Loucy (cell line): Measurements from ENCODE around the gene CHST7.

Source experiments
- H2AFZ ChIP-seq: fragments of 200-600 bp; sonication (generic); 2 replicates; pipeline ENCODE4 v1.6.0; 2016; ENCODE audit warnings: antibody characterized with exemption, mild to moderate bottlenecking, low read length, moderate library complexity
- H3F3A ChIP-seq: fragments of 200-600 bp; 2 replicates; pipeline ENCODE4 v1.6.0; 2016; ENCODE audit warnings: antibody characterized with exemption, low read depth, mild to moderate bottlenecking
- H3K27me3 ChIP-seq: fragments of 200-600 bp; sonication (generic); 2 replicates; pipeline ENCODE4 v1.6.1; 2014; ENCODE audit warnings: low read length, mild to moderate bottlenecking; ENCODE audit not compliant: insufficient read depth, poor library complexity, severe bottlenecking
- H3K36me3 ChIP-seq: fragments of 200-600 bp; sonication (generic); 2 replicates; pipeline ENCODE4 v1.6.1; 2016; ENCODE audit warnings: low read length; ENCODE audit not compliant: insufficient read depth
- H3K4me1 ChIP-seq: fragments of 200-600 bp; sonication (generic); 2 replicates; pipeline ENCODE4 v1.5.1; 2014; ENCODE audit warnings: low read length, mild to moderate bottlenecking; ENCODE audit not compliant: insufficient read depth, poor library complexity, severe bottlenecking
- H3K4me2 ChIP-seq: fragments of 200-600 bp; sonication (generic); 2 replicates; pipeline ENCODE4 v1.6.0; 2014; ENCODE audit warnings: antibody characterized with exemption, low read length, low read depth, mild to moderate bottlenecking; ENCODE audit not compliant: poor library complexity, severe bottlenecking
- H3K4me3 ChIP-seq: fragments of 200-600 bp; sonication (generic); 2 replicates; pipeline ENCODE4 v1.5.1; 2014; ENCODE audit warnings: low read length, mild to moderate bottlenecking, mixed read lengths; ENCODE audit not compliant: poor library complexity, severe bottlenecking
- H3K79me2 ChIP-seq: fragments of 200-600 bp; sonication (generic); 2 replicates; pipeline ENCODE4 v1.6.1; 2014; ENCODE audit warnings: low read length; ENCODE audit not compliant: insufficient read depth
- H3K9ac ChIP-seq: fragments of 200-600 bp; sonication (generic); 2 replicates; pipeline ENCODE4 v1.6.0; 2014; ENCODE audit warnings: mild to moderate bottlenecking, low read depth, low read length, moderate library complexity; ENCODE audit not compliant: poor library complexity, severe bottlenecking
- H3K9me2 ChIP-seq: fragments of 200-600 bp; sonication (generic); replicated peaks from 2 replicates; pipeline ENCODE4 v1.6.1; 2016; ENCODE audit warnings: low read depth, low read length, mixed read lengths
- H3K9me3 ChIP-seq: fragments of 200-600 bp; sonication (generic); 2 replicates; pipeline ENCODE4 v1.6.1; 2014; ENCODE audit warnings: mild to moderate bottlenecking, antibody characterized with exemption, low read length, low read depth; ENCODE audit not compliant: insufficient read depth
- H4K20me1 ChIP-seq: fragments of 200-600 bp; sonication (generic); 2 replicates; pipeline ENCODE4 v1.6.0; 2014; ENCODE audit warnings: antibody characterized with exemption, low read length, mild to moderate bottlenecking; ENCODE audit not compliant: insufficient read depth, poor library complexity, severe bottlenecking
- EZH2phosphoT487 ChIP-seq: fragments of 200-600 bp; IDR thresholded peaks from 2 replicates; pipeline ENCODE4 v1.6.1; 2018; ENCODE audit warnings: antibody characterized with exemption, mild to moderate bottlenecking, moderate library complexity, borderline replicate concordance
- TF ChIP-seq, protein P1 (sequence below): fragments of 200-600 bp; sonication (generic); conservative IDR thresholded peaks from 2 replicates; pipeline ENCODE4 v1.5.1; 2014; ENCODE audit warnings: mild to moderate bottlenecking, antibody characterized with exemption, low read length

The CHST7 gene

GRCh38 chrX:46645614-46646013, 72.0 kb downstream of the CHST7 start:
- no peaks in the 10 kb centered on the region for H3K9me2 ChIP-seq
- no peak overlapping the region for H3K9ac ChIP-seq
- H3K4me1 ChIP-seq = no peaks in the 10 kb centered on the region
- H4K20me1 ChIP-seq = no peaks in the 10 kb centered on the region
- H3K9me3 ChIP-seq = no peaks in the 10 kb centered on the region
- H2AFZ ChIP-seq = no peak overlapping the region
- no peaks in the 10 kb centered on the region for H3K79me2 ChIP-seq
- no peaks in the 10 kb centered on the region for H3F3A ChIP-seq
- H3K4me2 ChIP-seq = no peak overlapping the region
- TF ChIP-seq, protein P1, sequence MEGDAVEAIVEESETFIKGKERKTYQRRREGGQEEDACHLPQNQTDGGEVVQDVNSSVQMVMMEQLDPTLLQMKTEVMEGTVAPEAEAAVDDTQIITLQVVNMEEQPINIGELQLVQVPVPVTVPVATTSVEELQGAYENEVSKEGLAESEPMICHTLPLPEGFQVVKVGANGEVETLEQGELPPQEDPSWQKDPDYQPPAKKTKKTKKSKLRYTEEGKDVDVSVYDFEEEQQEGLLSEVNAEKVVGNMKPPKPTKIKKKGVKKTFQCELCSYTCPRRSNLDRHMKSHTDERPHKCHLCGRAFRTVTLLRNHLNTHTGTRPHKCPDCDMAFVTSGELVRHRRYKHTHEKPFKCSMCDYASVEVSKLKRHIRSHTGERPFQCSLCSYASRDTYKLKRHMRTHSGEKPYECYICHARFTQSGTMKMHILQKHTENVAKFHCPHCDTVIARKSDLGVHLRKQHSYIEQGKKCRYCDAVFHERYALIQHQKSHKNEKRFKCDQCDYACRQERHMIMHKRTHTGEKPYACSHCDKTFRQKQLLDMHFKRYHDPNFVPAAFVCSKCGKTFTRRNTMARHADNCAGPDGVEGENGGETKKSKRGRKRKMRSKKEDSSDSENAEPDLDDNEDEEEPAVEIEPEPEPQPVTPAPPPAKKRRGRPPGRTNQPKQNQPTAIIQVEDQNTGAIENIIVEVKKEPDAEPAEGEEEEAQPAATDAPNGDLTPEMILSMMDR = no peak
- H3K36me3 ChIP-seq = no peaks in the 10 kb centered on the region
- no peak overlapping the region for H3K4me3 ChIP-seq
- H3K27me3 ChIP-seq = no peaks in the 10 kb centered on the region

DNA sequence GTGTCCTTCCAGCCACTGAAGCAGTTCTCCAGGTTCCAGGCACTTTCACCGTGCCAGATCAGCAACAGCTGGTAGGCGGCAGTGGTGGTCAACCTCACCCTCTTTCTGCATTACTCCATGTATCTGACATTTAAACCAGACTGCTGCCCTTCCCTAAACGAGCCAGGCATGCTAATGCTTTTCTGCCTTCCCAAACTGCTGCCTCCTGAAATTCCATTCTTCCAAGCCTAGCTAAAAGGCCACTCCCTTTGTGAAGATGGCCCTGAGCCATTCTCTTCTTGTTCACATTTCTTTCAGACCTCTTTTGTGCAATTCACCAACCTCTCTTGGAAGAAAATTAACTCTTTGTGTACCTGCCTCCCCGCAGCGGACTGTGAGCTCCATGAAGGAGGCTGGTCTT, 73.7 kb downstream of the CHST7 start:
- no peaks in the 10 kb centered on the region for H3K27me3 ChIP-seq
- TF ChIP-seq, protein P1 = no peak
- TF ChIP-seq EZH2phosphoT487 = no peak

More for the DNA sequence above, 73.7 kb downstream of the CHST7 start:
- no peak overlapping the region for H2AFZ ChIP-seq
- H3K79me2 ChIP-seq = no peaks in the 10 kb centered on the region
- no peaks in the 10 kb centered on the region for H3F3A ChIP-seq
- H3K9ac ChIP-seq = no peak overlapping the region
- H3K36me3 ChIP-seq = no peaks in the 10 kb centered on the region
- no peak overlapping the region for H3K4me2 ChIP-seq
- H3K9me3 ChIP-seq = no peaks in the 10 kb centered on the region
- H3K9me2 ChIP-seq = no peaks in the 10 kb centered on the region
- H3K4me3 ChIP-seq = no peak overlapping the region
- H3K4me1 ChIP-seq = no peaks in the 10 kb centered on the region
- no peaks in the 10 kb centered on the region for H4K20me1 ChIP-seq
